Right lobe of liver (tissue), 4 donors: ENCODE data around the gene ETNPPL.

Experiments
- CTCF ChIP-seq, 4 donors: fragments of 200-600 bp in 3 of 4; fragments of 450-650 bp in 1 of 4; IDR thresholded peaks; one replicate each; pipeline versions ENCODE4 v1.5.1 to v1.8.0; 2016 to 2022; ENCODE audit warnings: antibody characterized with exemption in 4 of 4, mild to moderate bottlenecking in 2 of 4
- POLR2A ChIP-seq: fragments of 450-650 bp; IDR thresholded peaks from one replicate; pipeline ENCODE4 v1.6.1; 2017; ENCODE audit warnings: antibody characterized with exemption, mild to moderate bottlenecking
- donor health status: DM: no; HTN: no; CAD: no.
- donor health status: DM: no; HTN: no; CAD: no.
- donor health status: DM: no; HTN: yes; CAD: no.

- no peak for TF ChIP-seq CTCF (IDR thresholded peaks at IDR 0.05)
- TF ChIP-seq POLR2A = no peak
These were observed 36.5 kb upstream of the ETNPPL start for GRCh38 chr4:108799306-108799705.
